HG03460 (cell line): ENCODE measurements around the gene GMCL2.

Experiments used
- ATAC-seq: cut with Tn5 transposase; IDR thresholded peaks from one replicate; pipeline ENCODE4 v1.9.1; 2021; ENCODE audit not compliant: unreplicated experiment

The GMCL2 gene

DNA sequence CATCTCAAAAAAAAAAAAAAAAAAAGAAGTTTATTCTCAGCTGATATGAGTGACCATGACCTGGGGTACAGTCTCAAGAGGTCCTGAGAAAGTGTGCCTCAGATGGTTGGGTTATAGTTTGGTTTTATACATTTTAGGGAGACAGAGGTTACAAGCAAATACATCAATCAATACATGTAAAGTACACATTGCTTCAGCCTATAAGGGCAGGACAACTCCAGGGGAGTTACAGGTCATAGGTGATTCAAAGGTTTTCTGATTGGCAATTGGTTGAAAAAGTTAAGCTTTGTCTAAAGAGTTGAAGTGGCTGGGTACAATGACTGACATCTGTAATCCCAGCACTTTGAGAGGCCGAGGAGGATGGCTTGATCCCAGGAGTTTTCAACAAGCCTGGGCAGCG, 2.3 kb upstream of the GMCL2 start:
- ATAC-seq: no peak

GRCh38 chr5:178186427-178186826, 744 bp downstream of the GMCL2 start:
- ATAC-seq: no peak

DNA sequence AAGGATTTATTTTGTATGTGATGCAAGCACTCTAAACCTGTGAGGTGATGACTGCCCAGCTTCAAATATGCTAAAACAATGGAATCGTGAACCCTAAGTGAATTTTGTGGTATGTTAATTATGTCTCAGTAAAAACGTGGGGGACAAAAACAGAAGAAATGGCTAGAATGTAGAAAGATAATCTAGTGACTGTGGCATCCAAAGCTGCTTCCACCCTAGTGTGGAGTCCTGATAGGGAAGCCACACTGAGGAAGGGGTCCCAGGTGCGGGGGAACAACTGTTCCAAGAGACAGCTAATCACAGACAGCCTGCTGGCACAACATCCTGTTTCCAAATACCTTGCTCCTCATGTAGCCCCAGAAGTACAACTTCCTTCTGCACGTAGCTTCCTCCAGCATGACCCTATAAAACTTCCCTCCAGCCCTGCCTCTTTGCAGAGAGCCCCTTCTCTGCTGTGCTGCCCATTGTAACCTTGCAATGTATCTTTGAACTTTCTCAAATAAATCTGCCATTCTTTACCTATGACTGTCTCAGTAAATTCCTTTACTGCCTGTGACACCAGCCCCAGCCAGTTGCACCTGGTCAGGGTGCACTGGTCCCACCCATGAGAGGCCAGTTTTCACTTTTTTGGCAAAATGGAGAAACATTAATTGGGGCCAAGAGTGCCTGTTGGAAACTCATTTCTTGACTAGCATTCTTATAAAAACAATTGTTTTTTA, 4.9 kb downstream of the GMCL2 start:
- no peak for ATAC-seq

DNA sequence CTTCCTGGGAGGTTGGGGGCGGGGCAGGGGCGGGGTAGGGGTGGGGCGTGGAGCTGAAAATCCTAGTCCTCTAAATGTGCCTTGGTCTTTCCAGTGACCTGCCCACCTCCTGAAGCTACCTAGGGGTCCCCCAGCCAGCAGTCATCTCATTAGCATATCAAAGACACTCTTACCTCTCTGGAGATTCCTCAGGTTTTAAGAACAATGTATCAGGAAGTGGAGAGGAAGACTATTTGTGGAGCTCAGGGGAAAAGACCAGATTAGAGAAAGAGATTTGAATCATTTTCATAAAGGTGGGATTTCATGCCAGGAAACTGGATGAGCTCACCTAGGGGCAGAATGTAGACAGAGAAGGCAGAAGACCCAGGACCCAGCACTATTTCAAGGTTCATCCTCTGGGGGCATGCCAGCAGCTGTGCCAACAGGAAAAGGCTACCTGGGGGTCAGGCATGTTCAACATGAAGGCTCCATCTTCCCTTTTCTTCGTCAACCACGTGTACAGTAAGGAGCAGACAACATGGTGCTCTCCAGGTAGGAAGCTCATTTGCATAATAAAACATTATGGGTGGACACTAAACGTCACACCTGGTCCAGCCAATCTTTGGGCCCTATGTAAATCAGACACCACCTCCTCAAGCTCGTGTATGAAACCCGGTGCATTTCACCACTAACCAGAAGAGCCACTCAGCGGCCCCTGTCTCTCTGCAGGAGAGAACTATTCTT, 6.9 kb downstream of the GMCL2 start:
- no peak for ATAC-seq

DNA sequence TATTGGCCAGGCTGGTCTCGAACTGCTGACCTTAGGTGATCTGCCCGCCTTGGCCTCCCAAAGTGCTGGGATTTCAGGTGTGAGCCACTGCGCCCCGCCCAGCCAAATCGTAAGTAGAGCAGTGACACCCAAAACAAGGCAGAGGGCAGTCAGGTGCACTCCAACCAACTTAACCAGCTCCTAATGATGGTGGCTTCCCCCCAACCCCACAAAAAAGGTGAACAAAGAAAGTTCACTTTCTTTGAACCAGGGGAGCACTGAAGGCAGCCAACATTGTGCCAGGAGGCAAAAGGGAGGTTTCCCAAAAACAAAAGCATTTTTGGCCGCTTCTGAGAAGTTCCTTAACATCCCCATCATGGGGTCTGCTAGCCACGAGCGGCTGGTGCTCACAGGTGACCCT, 9.6 kb downstream of the GMCL2 start:
- no peak for ATAC-seq

DNA sequence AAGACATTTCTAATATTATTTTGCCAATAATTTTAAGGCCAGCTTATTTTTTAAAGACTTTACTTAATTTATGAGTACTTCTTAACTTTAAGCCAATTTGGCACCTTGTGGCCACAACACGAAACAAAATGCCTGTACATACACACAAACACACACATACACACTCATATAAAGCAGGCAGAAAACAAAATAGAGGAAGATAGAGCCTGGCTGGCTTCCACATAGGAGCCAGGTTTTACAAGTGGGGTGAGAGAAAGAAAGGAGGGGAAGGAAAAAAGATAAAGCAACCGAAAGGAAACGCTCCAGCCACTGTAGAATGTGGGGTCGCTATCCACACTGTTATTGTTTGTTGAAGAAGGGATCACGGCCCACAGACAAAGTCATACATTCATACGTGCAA, 10.4 kb downstream of the GMCL2 start:
- no peak for ATAC-seq

DNA sequence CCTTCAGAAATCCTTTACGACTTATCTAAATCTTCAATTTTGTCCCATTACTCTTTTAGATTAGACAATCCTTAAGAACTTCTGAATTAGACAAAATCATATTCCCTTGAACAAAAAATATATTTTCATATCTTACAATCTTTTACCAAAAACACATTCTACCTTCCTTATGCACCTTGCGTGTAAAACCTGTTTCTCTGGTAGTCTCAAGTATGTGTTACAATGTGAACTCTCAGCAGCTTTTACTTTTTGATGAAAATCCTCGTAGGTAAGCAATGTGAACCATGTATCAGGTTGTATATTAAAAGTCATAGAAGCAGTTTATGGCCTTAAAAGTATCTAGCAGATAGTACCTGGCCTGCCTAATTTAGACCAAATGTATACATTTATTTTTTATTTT, 12.7 kb downstream of the GMCL2 start:
- no peak for ATAC-seq

DNA sequence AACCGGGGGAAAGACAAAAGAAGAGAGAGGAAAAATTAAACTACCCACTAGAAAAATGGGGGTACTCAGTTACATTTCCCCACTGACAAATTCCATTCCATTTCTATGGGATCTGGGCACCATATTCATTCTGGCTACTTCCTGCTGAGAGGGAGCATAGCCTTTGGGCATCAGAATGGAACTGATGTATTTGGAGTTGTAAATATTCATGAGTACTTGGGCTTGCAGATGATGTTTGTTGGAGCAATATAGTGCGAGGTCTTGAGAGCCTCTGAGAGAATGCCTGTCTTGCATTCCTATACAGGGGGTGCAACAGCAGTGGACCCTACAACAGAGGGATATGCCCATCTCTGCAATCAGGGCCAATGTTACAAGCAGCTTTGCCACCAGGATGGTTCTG, 16.7 kb downstream of the GMCL2 start:
- no peak for ATAC-seq

DNA sequence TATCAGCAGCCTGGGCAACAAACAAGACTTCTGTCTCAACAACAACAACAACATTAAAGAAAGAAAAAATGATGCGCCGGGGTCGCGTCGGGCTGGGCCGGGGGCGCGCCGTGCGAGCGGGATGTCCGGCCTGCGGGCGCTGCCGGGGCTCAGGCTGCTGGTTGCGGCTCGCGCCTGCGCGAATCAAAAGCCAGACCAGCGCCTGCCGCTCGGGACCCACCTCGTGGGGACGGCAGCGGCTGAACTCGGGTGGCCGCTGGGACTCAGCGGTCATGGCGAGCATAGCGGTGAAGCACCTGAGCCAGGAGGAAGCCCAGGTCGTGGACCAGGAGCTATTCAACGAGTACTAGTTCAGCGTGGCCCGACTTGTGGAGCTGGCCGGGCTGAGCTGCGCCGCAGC, 21.6 kb downstream of the GMCL2 start:
- ATAC-seq: no peak

GRCh38 chr5:178163772-178164735, 23.1 kb downstream of the GMCL2 start:
- peak; percentile 93 for ATAC-seq

DNA sequence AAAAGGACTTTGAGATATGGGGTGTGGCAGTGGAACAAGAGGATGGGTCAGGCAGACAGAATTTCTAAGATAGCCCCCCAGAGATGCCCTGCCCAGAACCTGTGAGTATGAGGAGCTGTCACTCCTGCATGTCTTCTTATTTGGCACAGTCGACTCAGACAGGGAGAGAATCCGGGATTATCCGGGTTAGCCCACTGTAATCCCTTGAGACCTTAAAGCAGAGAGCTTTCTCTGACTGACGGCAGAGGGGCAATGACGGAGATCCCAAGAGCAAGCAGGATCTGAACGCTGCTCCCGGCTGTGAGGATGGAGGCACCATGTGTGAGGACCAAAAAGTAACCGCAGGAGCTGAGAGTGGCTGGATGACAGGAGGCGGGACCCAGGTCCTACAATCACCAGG, 24.7 kb downstream of the GMCL2 start:
- ATAC-seq: no peak

DNA sequence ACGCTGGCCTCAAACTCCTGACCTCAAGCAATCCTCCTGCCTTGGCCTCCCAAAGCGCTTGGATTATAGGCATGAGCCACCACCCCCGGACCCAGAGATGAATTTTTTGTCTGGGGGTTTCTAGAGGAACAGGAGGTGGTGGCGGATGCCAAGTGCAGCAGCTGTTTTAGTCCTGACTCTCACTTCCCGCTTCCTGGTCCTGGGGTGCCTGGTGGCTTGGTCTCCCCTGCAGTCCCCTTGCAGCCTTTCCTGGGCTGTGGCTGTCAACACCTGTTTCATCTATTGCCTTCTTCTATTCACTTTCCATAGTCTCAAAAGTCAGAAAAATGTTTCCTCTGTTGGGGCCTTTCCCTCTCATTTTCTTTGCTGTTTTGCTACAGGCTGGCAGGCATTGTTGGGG, 27.0 kb downstream of the GMCL2 start:
- ATAC-seq: no peak

DNA sequence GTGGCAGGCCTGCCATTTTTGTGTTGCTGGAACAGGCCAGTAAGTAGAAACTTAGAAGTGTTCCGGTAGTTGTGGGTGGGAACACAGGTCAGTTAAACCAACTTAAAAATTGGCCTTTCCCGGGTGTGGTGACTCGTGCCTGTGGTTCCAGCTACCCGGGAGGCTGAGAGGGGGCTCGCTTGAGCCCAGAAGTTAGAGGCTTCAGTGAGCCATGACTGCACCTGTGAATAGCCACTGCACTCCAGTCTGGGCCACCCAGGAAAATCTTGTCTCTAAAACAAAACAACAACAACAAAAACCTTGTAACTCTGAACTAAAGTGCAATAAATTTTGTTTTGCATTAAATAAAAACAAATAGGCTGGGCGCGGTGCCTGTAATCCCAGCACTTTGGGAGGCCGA, 32.1 kb downstream of the GMCL2 start:
- ATAC-seq: no peak

DNA sequence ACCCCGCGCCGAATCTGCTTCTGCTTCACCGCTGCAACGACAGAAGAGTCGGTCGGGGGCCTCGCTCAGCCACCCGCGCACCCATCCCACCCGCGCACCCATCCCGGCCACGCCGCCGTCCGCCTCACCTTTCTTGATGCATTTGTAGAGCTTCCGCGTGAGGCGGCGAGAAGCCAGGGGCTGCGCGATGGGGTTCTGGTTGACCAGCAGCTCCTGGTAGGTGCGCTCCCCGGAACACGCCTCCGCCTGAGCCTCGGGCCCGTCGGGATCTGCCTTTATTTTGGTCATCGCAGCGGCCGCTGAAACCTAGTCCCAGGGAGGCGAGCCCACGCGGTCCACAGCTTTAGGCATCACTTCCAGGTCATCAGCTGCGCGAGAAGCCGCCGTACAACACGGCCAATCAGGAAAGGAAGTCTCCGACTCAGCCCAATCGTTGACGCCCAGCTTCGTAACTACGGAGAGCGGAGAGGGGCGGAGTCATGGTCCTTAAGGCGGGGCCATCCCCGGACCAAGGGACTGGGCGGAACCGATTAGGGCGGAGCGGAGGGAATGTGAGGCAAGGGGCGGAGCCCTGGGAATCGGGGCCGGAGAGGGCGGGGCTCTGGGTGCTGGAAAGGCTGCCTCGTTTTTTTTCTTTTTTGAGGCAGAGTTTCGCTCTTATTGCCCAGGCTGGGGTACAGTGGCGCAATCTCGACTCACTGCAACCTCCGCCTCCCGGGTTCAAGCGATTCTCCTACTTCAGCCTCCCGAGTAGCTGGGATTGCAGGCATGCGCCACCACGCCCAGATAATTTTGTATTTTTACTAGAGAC, 33.4 kb downstream of the GMCL2 start, which contains the start of gene NHP2:
NHP2 (minus strand) TSS at position 356 of the 811 bp plus-strand sequence; CDS start at position 288, 68 bp downstream.
- ATAC-seq: peak; percentile 98

DNA sequence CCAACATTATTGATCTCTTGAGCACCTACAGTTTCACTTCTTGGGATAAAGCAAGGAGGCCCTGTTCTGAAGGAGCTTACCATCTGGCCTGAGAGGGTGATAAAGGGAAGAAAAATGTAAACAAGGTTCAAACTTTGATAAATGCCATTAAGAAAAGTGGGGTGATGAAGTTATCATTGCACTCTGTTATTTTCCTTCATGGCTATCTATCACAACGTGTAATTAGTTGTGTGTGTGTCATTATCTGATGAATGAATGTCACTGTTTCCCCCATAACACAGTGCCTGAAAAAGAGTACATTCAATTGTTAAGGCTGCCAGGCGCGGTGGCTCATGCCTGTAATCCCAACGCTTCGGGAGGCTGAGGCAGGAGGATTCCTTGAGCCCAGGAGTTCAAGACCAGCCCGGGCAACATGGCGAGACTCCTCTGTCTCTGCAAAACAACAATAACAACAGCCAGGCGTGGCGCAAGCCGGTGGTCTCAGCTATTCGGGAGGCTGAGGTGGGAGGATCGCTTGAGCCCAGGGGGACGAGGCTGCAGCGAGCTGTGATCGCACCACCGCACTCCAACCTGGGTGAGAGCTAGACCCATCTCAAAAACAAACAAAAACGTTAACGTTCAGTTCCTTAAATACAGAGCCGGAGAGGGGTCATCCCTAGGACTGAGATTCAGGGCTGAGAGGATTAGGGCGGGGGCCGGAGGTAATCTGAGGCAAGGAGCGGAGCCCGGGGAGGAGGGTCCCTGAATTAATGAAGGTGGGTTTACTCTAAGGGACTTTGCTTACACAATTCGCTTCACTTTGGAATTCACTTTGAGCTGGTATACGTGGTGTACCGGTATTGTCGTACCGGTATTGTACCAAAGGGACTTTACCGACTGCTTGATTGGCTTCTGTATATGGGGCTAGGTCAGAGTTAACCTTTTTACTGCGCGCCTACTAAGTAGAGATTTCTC, 34.4 kb downstream of the GMCL2 start:
- no peak for ATAC-seq

GRCh38 chr5:178150977-178151734, 36.0 kb downstream of the GMCL2 start:
- ATAC-seq: no peak

DNA sequence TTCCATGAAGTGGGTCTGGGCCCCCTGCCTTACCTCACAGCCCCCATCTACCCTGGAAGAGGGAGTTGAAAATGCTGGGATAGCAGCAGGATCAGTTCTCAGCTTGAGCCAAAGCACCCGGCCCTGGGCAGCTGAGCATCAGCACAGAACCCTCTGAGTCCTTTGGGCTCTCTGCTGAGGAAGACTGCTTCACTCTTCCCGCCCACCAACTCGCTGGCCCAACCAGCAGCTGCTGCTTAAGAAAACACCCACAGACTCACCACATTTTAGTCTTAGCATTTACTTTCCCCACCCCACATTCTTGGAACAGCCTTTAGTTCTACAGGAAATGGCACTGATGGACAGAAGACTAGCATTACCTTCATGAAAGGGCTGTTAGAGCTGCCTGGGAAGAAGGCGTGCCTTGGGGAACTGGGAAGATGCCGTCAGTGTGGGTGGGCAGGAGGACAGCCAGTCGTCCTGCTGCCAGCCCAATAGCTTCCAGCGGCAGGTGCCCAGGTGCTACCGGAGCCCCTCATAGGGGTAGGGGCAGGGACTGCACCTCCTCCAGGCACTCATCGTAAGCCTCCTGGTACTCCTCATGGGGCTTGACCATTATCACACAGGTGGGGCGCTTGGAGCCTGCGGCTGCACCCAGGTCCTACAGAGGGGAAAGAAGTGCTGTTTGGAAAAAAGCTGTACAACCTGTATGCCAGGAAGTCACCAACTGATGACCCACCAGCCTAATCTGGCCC, 37.8 kb downstream of the GMCL2 start:
- no peak for ATAC-seq

DNA sequence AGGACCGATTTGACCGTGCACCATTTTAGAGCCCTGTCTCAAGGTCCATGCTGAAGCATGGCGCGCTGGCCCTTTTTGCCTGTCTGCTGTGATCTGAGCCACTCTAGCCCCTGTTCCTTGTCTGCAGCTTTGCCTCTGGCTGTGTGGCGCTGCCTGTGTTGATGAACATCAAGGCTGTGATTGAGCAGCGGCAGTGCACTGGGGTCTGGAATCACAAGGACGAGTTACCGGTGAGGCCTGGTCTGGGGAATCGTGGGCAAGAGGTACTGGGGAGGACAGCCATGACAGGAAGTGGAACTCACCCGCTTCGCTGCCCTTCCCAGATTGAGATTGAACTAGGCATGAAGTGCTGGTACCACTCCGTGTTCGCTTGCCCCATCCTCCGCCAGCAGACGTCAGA, 39.8 kb downstream of the GMCL2 start:
- no peak for ATAC-seq
